PC-3 (cell line): ENCODE results near the gene GSTA2. TPM values are rescaled to one million over a fixed set of nuclear protein-coding genes. Genes with fewer than 3 reads are reported as not detected.
"Not testable (repeated sequence)": the region's sequence is repeated elsewhere in the genome, so short reads cannot be mapped to it uniquely, and the experiment has no call there.

ENCODE experiments used
- ATAC-seq: fragments of 200-7000 bp; cut with Tn5 transposase; 2 replicates; pipeline ENCODE4 v1.9.1; 2020; ENCODE audit warnings: mild to moderate bottlenecking, moderate library complexity
- BruUV-seq: library from RNA; stranded (reverse); fragments of 400-500 nt; replicated peaks from 2 replicates; lab custom pipeline; 2021; lab: Mats Ljungman, UMichigan
- CTCF ChIA-PET: fragments of 300-600 bp; sonication (Branson Sonifier 250); formaldehyde crosslinking; loops from one replicate; lab custom pipeline; 2022; ENCODE audit warnings: antibody characterized with exemption; lab: Charles Lee
- POLR2A ChIA-PET: fragments of 300-600 bp; sonication (Branson Sonifier 250); formaldehyde crosslinking; loops from one replicate; lab custom pipeline; 2022; ENCODE audit warnings: antibody characterized with exemption; ENCODE audit not compliant: unreplicated experiment; lab: Charles Lee
- DNase-seq: peaks from one replicate; pipeline ENCODE4 v3.0.0-alpha.2; 2015
- H2AFZ ChIP-seq: fragments of 300-600 bp; sonication (generic); 2 replicates; pipeline ENCODE4 v1.6.0; 2016; ENCODE audit warnings: antibody characterized with exemption, low read length
- H3F3A ChIP-seq: fragments of 300-600 bp; sonication (generic); one replicate; pipeline ENCODE4 v1.6.0; 2017; ENCODE audit warnings: antibody characterized with exemption, low read length, control low read depth, mild to moderate bottlenecking; ENCODE audit not compliant: unreplicated experiment
- H3K27ac ChIP-seq: fragments of 300-600 bp; sonication (generic); 2 replicates; pipeline ENCODE4 v1.5.1; 2016; ENCODE audit warnings: mild to moderate bottlenecking, low read length
- H3K27me3 ChIP-seq: fragments of 300-600 bp; sonication (generic); 2 replicates; pipeline ENCODE4 v1.6.1; 2016; ENCODE audit warnings: low read length, mixed read lengths
- H3K36me3 ChIP-seq: fragments of 300-600 bp; sonication (generic); 2 replicates; pipeline ENCODE4 v1.6.1; 2016; ENCODE audit warnings: low read depth, mixed run types, low read length, mixed read lengths
- H3K4me1 ChIP-seq: fragments of 300-600 bp; sonication (generic); 2 replicates; pipeline ENCODE4 v1.5.1; 2016; ENCODE audit warnings: low read length; ENCODE audit not compliant: insufficient read depth
- H3K4me2 ChIP-seq: fragments of 300-600 bp; sonication (generic); 2 replicates; pipeline ENCODE4 v1.6.0; 2016; ENCODE audit warnings: low read length
- H3K4me3 ChIP-seq: fragments of 300-600 bp; sonication (generic); 2 replicates; pipeline ENCODE4 v1.5.1; 2016; ENCODE audit warnings: mild to moderate bottlenecking, low read length, mixed read lengths
- H3K79me2 ChIP-seq: fragments of 300-600 bp; sonication (generic); 2 replicates; pipeline ENCODE4 v1.6.1; 2017; ENCODE audit warnings: low read length, mixed read lengths
- H3K9ac ChIP-seq: fragments of 300-600 bp; sonication (generic); 2 replicates; pipeline ENCODE4 v1.6.0; 2016; ENCODE audit warnings: mild to moderate bottlenecking, low read length
- H3K9me2 ChIP-seq: fragments of 300-600 bp; sonication (generic); replicated peaks from 2 replicates; pipeline ENCODE4 v1.6.1; 2016; ENCODE audit warnings: mixed run types, low read length, mixed read lengths
- H3K9me3 ChIP-seq: fragments of 300-600 bp; sonication (generic); 2 replicates; pipeline ENCODE4 v1.6.1; 2016; ENCODE audit warnings: low read length, mixed read lengths
- H4K20me1 ChIP-seq: fragments of 300-600 bp; sonication (generic); 2 replicates; pipeline ENCODE4 v1.6.1; 2016; ENCODE audit warnings: low read length, mixed read lengths
- EZH2 ChIP-seq: fragments of 300-600 bp; sonication (generic); IDR thresholded peaks from one replicate; pipeline ENCODE4 v1.6.1; 2017; ENCODE audit warnings: antibody characterized with exemption, mild to moderate bottlenecking, low read length; ENCODE audit not compliant: unreplicated experiment
- EZH2phosphoT487 ChIP-seq: fragments of 300-600 bp; sonication (generic); IDR thresholded peaks from 2 replicates; pipeline ENCODE4 v1.6.1; 2018; ENCODE audit warnings: mild to moderate bottlenecking, antibody characterized with exemption, low read length, borderline replicate concordance
- intact Hi-C: fragments of 100-400 bp; cut with micrococcal nuclease; formaldehyde crosslinking; loops from 2 replicates; pipeline ENCODE4 v1.9.0; 2023
- total RNA-seq: library from RNA; depleted of rRNA; stranded (reverse); fragments of >200 nt; gene quantifications from 2 replicates; pipeline ENCODE4 v1.2.3, GENCODE V29; 2014
- TF ChIP-seq, protein P1 (sequence below): fragments of 300-600 bp; sonication (generic); conservative IDR thresholded peaks from 2 replicates; pipeline ENCODE4 v1.5.1; 2017; ENCODE audit warnings: antibody characterized with exemption, low read depth, mild to moderate bottlenecking, low read length

Gene GSTA2
- total RNA-seq, 1 experiment from 2014 or later, result not detected

DNA sequence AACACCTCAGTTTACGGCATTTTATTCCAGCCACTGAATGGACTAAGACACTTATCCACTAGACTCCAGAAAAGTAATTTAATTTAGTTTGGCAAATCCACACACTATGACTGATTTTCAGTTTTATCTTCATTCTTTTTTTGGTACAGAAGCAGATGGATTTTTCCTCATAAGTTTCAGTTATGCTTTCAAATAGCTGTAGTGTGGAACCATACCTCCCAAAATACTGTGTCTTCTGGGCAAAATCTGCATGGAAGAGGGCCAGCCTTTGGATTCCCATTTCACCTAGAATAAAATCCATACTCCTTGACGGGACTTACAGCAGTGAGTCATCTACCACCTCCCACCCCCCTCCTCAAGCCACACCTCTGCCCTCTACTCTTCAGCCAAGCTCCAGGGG, 43.0 kb downstream of the GSTA2 start:
- ChIA-PET CTCF (no interaction called here), POLR2A (no interaction called here)
- Histone ChIP-seq H3K27me3 (no peaks in the 10 kb centered on the region), H3K4me1 (peaks cover 16% of the 10 kb centered on the region), H3K36me3 (no peaks in the 10 kb centered on the region), H3F3A (peaks cover 9% of the 10 kb centered on the region), H3K4me2 (no peak overlapping the region), H3K9me2 (no peaks in the 10 kb centered on the region), H3K9ac (no peak overlapping the region), H3K27ac (no peak overlapping the region), H3K9me3 (no peaks in the 10 kb centered on the region), H2AFZ (no peak overlapping the region), H3K4me3 (no peak overlapping the region), H3K79me2 (no peaks in the 10 kb centered on the region), H4K20me1 (no peaks in the 10 kb centered on the region)
- TF ChIP-seq, protein P1, sequence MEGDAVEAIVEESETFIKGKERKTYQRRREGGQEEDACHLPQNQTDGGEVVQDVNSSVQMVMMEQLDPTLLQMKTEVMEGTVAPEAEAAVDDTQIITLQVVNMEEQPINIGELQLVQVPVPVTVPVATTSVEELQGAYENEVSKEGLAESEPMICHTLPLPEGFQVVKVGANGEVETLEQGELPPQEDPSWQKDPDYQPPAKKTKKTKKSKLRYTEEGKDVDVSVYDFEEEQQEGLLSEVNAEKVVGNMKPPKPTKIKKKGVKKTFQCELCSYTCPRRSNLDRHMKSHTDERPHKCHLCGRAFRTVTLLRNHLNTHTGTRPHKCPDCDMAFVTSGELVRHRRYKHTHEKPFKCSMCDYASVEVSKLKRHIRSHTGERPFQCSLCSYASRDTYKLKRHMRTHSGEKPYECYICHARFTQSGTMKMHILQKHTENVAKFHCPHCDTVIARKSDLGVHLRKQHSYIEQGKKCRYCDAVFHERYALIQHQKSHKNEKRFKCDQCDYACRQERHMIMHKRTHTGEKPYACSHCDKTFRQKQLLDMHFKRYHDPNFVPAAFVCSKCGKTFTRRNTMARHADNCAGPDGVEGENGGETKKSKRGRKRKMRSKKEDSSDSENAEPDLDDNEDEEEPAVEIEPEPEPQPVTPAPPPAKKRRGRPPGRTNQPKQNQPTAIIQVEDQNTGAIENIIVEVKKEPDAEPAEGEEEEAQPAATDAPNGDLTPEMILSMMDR, result no peak
- TF ChIP-seq EZH2phosphoT487, result no peak
- no peak for TF ChIP-seq EZH2
- no TSS peak for BruUV-seq
- intact Hi-C loops, result loop anchor here (10.0 kb wide), 1 partner anchor 164 kb away; no protein-coding TSS in a partner anchor
- DNase-seq (no peak), ATAC-seq (no peak)

DNA sequence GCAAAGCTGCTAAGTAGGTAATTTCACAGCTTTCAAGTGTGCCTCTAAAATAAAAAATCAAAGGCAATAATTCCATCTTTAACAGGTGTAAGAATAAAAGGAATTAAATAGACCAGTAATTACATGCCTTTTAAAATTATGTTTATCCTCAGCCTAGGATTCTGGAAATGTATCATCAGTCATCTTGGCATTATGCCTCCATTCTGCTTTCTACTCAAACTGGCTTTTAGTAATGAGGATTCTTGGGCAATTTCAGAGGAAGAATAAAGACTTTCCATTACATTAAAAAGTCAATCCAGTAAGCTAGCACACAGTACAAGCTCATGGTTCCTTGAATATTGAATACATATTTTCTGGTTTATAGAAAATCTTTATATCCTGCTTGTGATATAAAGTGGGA, 44.7 kb downstream of the GSTA2 start:
- intact Hi-C loops, result no loop called here
- H3K27me3 ChIP-seq, result no peaks in the 10 kb centered on the region
- H3K79me2 ChIP-seq, result no peaks in the 10 kb centered on the region
- ATAC-seq (no peak), DNase-seq (peak; percentile 23)
- no peak overlapping the region for H3K4me3 ChIP-seq
- H3F3A ChIP-seq, result no peaks in the 10 kb centered on the region
- no peaks in the 10 kb centered on the region for H3K4me1 ChIP-seq
- H2AFZ ChIP-seq, result no peak overlapping the region
- ChIA-PET CTCF (no interaction called here), POLR2A (no interaction called here)
- BruUV-seq, result no TSS peak
- no peak overlapping the region for H3K4me2 ChIP-seq
- no peaks in the 10 kb centered on the region for H3K9me2 ChIP-seq
- no peaks in the 10 kb centered on the region for H3K36me3 ChIP-seq
- no peak overlapping the region for H3K27ac ChIP-seq
- H3K9me3 ChIP-seq, result no peaks in the 10 kb centered on the region
- H3K9ac ChIP-seq, result no peak overlapping the region
- no peak for TF ChIP-seq EZH2phosphoT487
- no peak for TF ChIP-seq EZH2
- TF ChIP-seq, protein P1, result no peak
- H4K20me1 ChIP-seq, result no peaks in the 10 kb centered on the region

DNA sequence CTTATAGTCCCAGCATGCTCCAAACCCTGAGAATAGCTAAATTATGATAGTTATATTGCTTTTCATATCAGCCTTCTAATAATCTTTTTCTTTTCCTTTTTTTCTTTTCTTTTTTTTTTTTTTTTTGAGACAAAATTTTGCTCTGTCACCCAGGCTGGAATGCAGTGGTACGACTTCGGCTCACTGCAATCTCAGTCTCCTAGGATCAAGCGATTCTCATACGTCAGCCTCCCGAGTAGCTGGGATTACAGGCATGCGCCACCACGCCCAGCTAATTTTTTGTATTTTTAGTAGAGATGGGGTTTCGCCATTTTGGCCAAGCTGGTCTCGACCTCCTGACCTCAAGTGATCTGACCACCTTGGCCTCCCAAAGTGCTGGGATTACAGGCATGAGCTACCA, 48.5 kb downstream of the GSTA2 start:
- intact Hi-C loops, BruUV-seq, H2AFZ ChIP-seq, H3K36me3 ChIP-seq, CTCF ChIA-PET, H3K27ac ChIP-seq, H3K27me3 ChIP-seq, H3K9me2 ChIP-seq, H3K4me1 ChIP-seq, H3K4me2 ChIP-seq, H3F3A ChIP-seq, ATAC-seq, H3K79me2 ChIP-seq, H3K9me3 ChIP-seq, POLR2A ChIA-PET, H3K9ac ChIP-seq, H4K20me1 ChIP-seq, DNase-seq, H3K4me3 ChIP-seq: not testable (repeated sequence)
